OCI-LY1 (cell line): ENCODE results near the gene FHIT.

ENCODE experiments used
- H2AFZ ChIP-seq: fragments of 200-600 bp; sonication (generic), shearing (Covaris generic); 2 replicates; pipeline ENCODE4 v1.6.0; 2014; ENCODE audit warnings: antibody characterized with exemption, mild to moderate bottlenecking, low read length
- H3F3A ChIP-seq: fragments of 200-600 bp; sonication (generic), shearing (Covaris generic); 2 replicates; pipeline ENCODE4 v1.6.0; 2014; ENCODE audit warnings: mild to moderate bottlenecking, antibody characterized with exemption, low read length, moderate library complexity; ENCODE audit not compliant: insufficient read depth
- H3K27ac ChIP-seq: fragments of 200-600 bp; sonication (generic); 2 replicates; pipeline ENCODE4 v1.5.1; 2014; ENCODE audit warnings: low read length, mixed run types, mild to moderate bottlenecking, low read depth; ENCODE audit not compliant: poor library complexity, severe bottlenecking
- H3K27me3 ChIP-seq: fragments of 200-600 bp; sonication (generic); 2 replicates; pipeline ENCODE4 v1.6.0; 2014; ENCODE audit warnings: antibody characterized with exemption, mild to moderate bottlenecking, low read length, moderate library complexity; ENCODE audit not compliant: insufficient read depth
- H3K36me3 ChIP-seq: fragments of 200-600 bp; sonication (generic); 2 replicates; pipeline ENCODE4 v1.6.1; 2014; ENCODE audit warnings: mild to moderate bottlenecking, antibody characterized with exemption, low read length, moderate library complexity, mixed read lengths; ENCODE audit not compliant: insufficient read depth
- H3K4me1 ChIP-seq: fragments of 200-600 bp; sonication (generic); 2 replicates; pipeline ENCODE4 v1.5.1; 2014; ENCODE audit warnings: mild to moderate bottlenecking, low read length, moderate library complexity; ENCODE audit not compliant: insufficient read depth, severe bottlenecking
- H3K4me2 ChIP-seq: fragments of 200-600 bp; sonication (generic), shearing (Covaris generic); 2 replicates; pipeline ENCODE4 v1.6.1; 2014; ENCODE audit warnings: low read length
- H3K4me3 ChIP-seq: fragments of 200-600 bp; sonication (generic); 2 replicates; pipeline ENCODE4 v1.5.1; 2014; ENCODE audit warnings: low read length, low read depth, mild to moderate bottlenecking, mixed read lengths; ENCODE audit not compliant: poor library complexity, severe bottlenecking
- H3K79me2 ChIP-seq: fragments of 200-600 bp; shearing (Covaris generic); 2 replicates; pipeline ENCODE4 v1.6.1; 2016; ENCODE audit warnings: mixed run types, low read length, mixed read lengths; ENCODE audit not compliant: insufficient read depth
- H3K9ac ChIP-seq: fragments of 200-600 bp; sonication (generic), shearing (Covaris generic); 2 replicates; pipeline ENCODE4 v1.6.1; 2014; ENCODE audit warnings: mild to moderate bottlenecking, low read length, mixed read lengths
- H3K9me2 ChIP-seq: fragments of 200-600 bp; sonication (generic), shearing (Covaris generic); 2 replicates; pipeline ENCODE4 v1.6.1; 2014; ENCODE audit warnings: low read depth, mild to moderate bottlenecking, low read length, mixed read lengths
- H3K9me3 ChIP-seq: fragments of 200-600 bp; shearing (Covaris generic); 2 replicates; pipeline ENCODE4 v1.6.1; 2014; ENCODE audit warnings: low read length, mixed read lengths
- H4K20me1 ChIP-seq: fragments of 200-600 bp; sonication (generic), shearing (Covaris generic); 2 replicates; pipeline ENCODE4 v1.6.0; 2016; ENCODE audit warnings: mild to moderate bottlenecking, low read length; ENCODE audit not compliant: insufficient read depth
- CTCF ChIP-seq: fragments of 200-600 bp; sonication (generic), shearing (Covaris generic); IDR thresholded peaks from 2 replicates; pipeline ENCODE4 v1.5.1; 2017; ENCODE audit warnings: mild to moderate bottlenecking, antibody characterized with exemption, low read length, moderate library complexity, mixed read lengths
- EZH2 ChIP-seq: fragments of 200-600 bp; sonication (generic), shearing (Covaris generic); IDR thresholded peaks from 2 replicates; pipeline ENCODE4 v1.8.0; 2017; ENCODE audit warnings: borderline replicate concordance, mixed run types, mild to moderate bottlenecking, antibody characterized with exemption, low read length, moderate library complexity, mixed read lengths

FHIT gene

GRCh38 chr3:60517134-60517533, 734.1 kb downstream of the FHIT start:
- H4K20me1 ChIP-seq = no peaks in the 10 kb centered on the region
- H2AFZ ChIP-seq = no peak overlapping the region
- H3K4me3 ChIP-seq = no peak overlapping the region
- no peak overlapping the region for H3K4me2 ChIP-seq
- no peaks in the 10 kb centered on the region for H3K9me2 ChIP-seq
- no peaks in the 10 kb centered on the region for H3K36me3 ChIP-seq
- H3K4me1 ChIP-seq = peaks cover 7% of the 10 kb centered on the region
- no peaks in the 10 kb centered on the region for H3K9me3 ChIP-seq
- H3F3A ChIP-seq = no peaks in the 10 kb centered on the region
- no peaks in the 10 kb centered on the region for H3K27me3 ChIP-seq
- no peak overlapping the region for H3K9ac ChIP-seq
- H3K27ac ChIP-seq = no peak overlapping the region
- TF ChIP-seq EZH2 (no peak), CTCF (no peak)
- H3K79me2 ChIP-seq = no peaks in the 10 kb centered on the region

DNA sequence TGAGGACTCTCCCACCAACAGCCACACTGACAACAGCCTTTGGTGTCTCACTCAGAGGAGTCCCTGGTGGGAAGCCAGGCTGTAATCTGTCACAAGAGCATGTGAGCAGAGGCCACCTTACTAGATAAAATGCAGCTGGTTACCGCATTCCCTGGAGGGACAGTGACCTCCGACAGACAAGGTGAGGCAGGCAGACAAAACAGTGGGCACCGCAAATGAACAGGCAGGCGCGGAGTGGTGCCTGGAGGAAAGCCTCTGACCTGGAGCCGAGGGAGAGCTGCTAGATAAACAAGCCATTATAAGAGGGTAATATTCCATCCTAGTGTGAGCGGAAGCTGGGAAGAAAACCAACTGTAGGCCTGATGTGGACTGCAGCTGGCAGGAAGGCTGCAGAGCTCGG, 736.4 kb downstream of the FHIT start:
- no peaks in the 10 kb centered on the region for H3K9me2 ChIP-seq
- TF ChIP-seq EZH2 = no peak
- no peak for TF ChIP-seq CTCF
- no peak overlapping the region for H2AFZ ChIP-seq
- H3K9ac ChIP-seq = no peak overlapping the region
- H3K9me3 ChIP-seq = no peaks in the 10 kb centered on the region
- H3K36me3 ChIP-seq = no peaks in the 10 kb centered on the region
- H3F3A ChIP-seq = no peaks in the 10 kb centered on the region
- H3K27ac ChIP-seq = no peak overlapping the region
- H3K79me2 ChIP-seq = no peaks in the 10 kb centered on the region
- H4K20me1 ChIP-seq = no peaks in the 10 kb centered on the region
- peaks cover 7% of the 10 kb centered on the region for H3K4me1 ChIP-seq
- no peak overlapping the region for H3K4me2 ChIP-seq
- no peak overlapping the region for H3K4me3 ChIP-seq
- no peaks in the 10 kb centered on the region for H3K27me3 ChIP-seq

DNA sequence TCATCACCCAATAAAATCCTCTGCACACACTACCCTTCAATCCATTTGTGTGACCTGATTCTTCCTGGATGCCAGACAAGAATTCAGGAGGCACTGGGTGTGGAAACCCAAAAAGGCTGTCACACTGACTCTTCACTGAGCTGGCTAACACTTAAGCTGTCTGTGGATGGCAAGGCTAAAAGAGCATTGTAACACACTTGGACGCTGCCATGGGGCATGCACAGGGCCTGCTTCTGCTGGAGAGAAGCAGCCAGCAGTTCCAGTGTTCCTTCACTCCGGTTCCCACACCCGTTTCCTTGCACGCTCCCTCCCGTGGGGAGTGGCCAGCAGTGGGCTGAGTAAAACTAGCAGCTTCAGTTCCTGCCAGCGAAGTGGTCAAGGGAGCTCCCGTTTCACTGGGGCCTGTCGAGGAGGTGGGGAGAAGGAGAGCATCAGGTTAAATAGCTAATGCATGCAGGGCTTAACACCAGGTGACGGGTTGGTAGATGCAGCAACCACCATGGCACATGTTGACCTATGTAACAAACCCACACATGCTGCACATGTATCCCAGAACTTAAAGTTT, 737.1 kb downstream of the FHIT start:
- Histone ChIP-seq H3K79me2 (no peaks in the 10 kb centered on the region), H3K27ac (no peak overlapping the region), H3K4me2 (no peak overlapping the region), H3K9me2 (no peaks in the 10 kb centered on the region), H3K4me3 (no peak overlapping the region), H3K4me1 (peaks cover 7% of the 10 kb centered on the region), H3F3A (no peaks in the 10 kb centered on the region), H3K9me3 (no peaks in the 10 kb centered on the region), H3K27me3 (no peaks in the 10 kb centered on the region), H3K36me3 (no peaks in the 10 kb centered on the region), H2AFZ (no peak overlapping the region), H3K9ac (no peak overlapping the region), H4K20me1 (no peaks in the 10 kb centered on the region)
- TF ChIP-seq CTCF = no peak
- TF ChIP-seq EZH2 = no peak
